WERI-Rb-1 (cell line): ENCODE results near the gene EHD1.

ENCODE experiments used
- DNase-seq: peaks from one replicate; pipeline ENCODE4 v3.0.0-alpha.2; 2020
- H3K27ac ChIP-seq: fragments of 250-450 bp; sonication (Bioruptor Pico); 2 replicates; pipeline ENCODE4 v1.5.1; 2020; ENCODE audit warnings: mild to moderate bottlenecking, moderate library complexity
- H3K27me3 ChIP-seq: fragments of 250-450 bp; sonication (Bioruptor Pico); 2 replicates; pipeline ENCODE4 v1.5.1; 2021; ENCODE audit warnings: mild to moderate bottlenecking, low read depth, moderate library complexity; ENCODE audit not compliant: insufficient read depth, severe bottlenecking
- H3K36me3 ChIP-seq: fragments of 250-450 bp; sonication (Bioruptor Pico); 2 replicates; pipeline ENCODE4 v1.5.1; 2020; ENCODE audit warnings: mild to moderate bottlenecking, moderate library complexity
- H3K4me3 ChIP-seq: 2 replicates; pipeline ENCODE4 v1.5.1; 2011; ENCODE audit warnings: low read depth, mild to moderate bottlenecking, control low read depth, low read length
- H3K9me3 ChIP-seq: fragments of 250-450 bp; sonication (Bioruptor Pico); 2 replicates; pipeline ENCODE4 v1.5.1; 2021; ENCODE audit warnings: mild to moderate bottlenecking, moderate library complexity; ENCODE audit not compliant: severe bottlenecking
- TF ChIP-seq, protein P1 (sequence below): IDR thresholded peaks from 2 replicates; pipeline ENCODE4 v1.5.1; 2011; ENCODE audit warnings: low read depth, mild to moderate bottlenecking, control low read depth, inconsistent platforms, low read length

Gene EHD1

GRCh38 chr11:64833198-64833502, 45.3 kb downstream of the EHD1 start:
- no peak for DNase-seq
- no peaks in the 10 kb centered on the region for H3K27me3 ChIP-seq
- TF ChIP-seq, protein P1, sequence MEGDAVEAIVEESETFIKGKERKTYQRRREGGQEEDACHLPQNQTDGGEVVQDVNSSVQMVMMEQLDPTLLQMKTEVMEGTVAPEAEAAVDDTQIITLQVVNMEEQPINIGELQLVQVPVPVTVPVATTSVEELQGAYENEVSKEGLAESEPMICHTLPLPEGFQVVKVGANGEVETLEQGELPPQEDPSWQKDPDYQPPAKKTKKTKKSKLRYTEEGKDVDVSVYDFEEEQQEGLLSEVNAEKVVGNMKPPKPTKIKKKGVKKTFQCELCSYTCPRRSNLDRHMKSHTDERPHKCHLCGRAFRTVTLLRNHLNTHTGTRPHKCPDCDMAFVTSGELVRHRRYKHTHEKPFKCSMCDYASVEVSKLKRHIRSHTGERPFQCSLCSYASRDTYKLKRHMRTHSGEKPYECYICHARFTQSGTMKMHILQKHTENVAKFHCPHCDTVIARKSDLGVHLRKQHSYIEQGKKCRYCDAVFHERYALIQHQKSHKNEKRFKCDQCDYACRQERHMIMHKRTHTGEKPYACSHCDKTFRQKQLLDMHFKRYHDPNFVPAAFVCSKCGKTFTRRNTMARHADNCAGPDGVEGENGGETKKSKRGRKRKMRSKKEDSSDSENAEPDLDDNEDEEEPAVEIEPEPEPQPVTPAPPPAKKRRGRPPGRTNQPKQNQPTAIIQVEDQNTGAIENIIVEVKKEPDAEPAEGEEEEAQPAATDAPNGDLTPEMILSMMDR: no peak
- no peak overlapping the region for H3K4me3 ChIP-seq
- peaks cover 45% of the 10 kb centered on the region for H3K36me3 ChIP-seq
- H3K27ac ChIP-seq: no peak overlapping the region
- H3K9me3 ChIP-seq: no peaks in the 10 kb centered on the region

- no peak overlapping the region for H3K27ac ChIP-seq
- TF ChIP-seq, protein P1: no peak
Observed at GRCh38 chr11:64832467-64833197, 45.8 kb downstream of the EHD1 start.

DNA sequence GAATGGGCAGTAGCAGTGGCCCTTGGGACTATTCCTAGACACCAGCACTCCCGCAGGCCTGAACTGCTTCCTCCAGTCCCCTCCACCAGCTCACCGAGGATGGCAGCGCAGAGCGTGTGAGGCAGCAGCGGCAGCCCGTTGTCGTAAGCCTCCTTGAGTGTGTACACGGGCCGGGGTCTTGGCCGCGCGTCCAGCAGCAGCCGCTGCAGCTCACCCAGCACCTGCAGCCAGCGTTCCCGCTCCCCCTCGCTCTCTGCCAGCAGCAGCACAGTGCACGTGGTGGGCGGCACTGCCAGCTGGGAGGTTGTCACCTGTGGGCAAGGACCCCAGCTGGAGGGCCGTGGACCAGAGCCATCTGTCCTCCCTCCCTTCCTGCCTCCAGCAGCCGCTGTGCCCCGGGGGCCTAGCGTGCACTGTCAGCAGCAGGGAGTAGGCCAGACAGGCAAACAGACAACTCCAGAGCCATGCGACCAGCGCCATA, 47.0 kb downstream of the EHD1 start:
- DNase-seq: no peak
- TF ChIP-seq, protein P1: no peak
- H3K36me3 ChIP-seq: peaks cover 45% of the 10 kb centered on the region
- H3K4me3 ChIP-seq: no peak overlapping the region
- H3K27ac ChIP-seq: no peak overlapping the region
- no peaks in the 10 kb centered on the region for H3K9me3 ChIP-seq
- no peaks in the 10 kb centered on the region for H3K27me3 ChIP-seq

More at GRCh38 chr11:64832467-64833197, 45.8 kb downstream of the EHD1 start:
- no peaks in the 10 kb centered on the region for H3K9me3 ChIP-seq
- DNase-seq: no peak
- H3K4me3 ChIP-seq: no peak overlapping the region
- peaks cover 42% of the 10 kb centered on the region for H3K36me3 ChIP-seq
- no peaks in the 10 kb centered on the region for H3K27me3 ChIP-seq

DNA sequence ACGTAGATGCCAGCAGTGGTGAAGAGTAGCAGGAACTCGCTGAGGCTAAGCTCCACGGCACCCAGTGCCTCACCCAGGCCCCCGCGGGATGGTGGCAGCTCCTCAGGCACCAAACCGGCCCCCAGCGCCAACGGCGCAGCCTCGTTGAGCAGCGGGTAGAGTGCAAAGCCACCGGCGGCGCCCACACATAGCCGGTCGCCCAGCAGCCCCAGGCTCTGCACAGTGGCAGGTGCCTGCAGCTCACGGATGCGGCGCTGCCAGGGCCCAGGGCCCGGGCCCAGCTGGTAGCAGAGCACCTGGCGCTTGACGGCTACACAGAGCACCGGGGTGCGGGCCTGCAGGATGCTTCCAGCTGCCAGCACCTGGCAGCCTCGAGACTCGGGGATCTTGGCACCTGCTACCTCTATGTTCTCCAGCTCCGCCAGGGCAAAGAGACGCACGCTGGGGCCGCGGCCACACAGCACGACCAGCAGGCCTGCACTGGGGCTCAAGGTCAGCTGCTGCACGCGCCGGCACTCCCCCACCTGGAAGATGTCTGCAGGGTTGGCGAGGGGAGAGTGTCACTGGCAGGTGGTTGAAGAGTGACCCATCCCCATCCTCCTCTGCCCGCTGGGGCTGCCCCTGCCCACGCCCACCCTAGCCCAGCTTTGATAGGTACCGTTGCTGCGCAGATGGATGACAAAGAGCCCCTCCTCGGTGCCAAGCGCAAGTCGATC, 48.7 kb downstream of the EHD1 start:
- H3K36me3 ChIP-seq: peaks cover 36% of the 10 kb centered on the region
- no peak for DNase-seq
- no peak overlapping the region for H3K27ac ChIP-seq
- no peak overlapping the region for H3K4me3 ChIP-seq
- TF ChIP-seq, protein P1: no peak
- no peaks in the 10 kb centered on the region for H3K27me3 ChIP-seq
- H3K9me3 ChIP-seq: no peaks in the 10 kb centered on the region

DNA sequence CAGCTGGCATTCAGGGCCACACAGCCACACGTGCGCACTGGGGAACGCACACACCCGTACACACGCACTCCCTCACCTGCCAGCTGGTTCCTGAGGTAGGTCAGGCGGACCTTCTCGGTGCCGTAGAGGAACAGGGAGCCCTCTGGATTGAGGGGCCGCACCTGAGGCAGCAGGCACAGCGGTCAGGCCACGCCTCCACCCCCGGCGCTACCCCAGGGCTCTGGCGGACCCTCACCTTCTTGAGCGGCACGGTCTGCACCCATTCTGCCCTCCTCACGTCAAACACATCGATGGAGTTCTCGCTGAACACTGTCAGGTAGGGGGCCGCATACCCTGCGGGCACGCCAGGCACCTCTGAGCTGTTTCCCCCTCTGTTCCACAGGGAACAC, 51.0 kb downstream of the EHD1 start:
- TF ChIP-seq, protein P1: no peak

More for the DNA sequence above, 51.0 kb downstream of the EHD1 start:
- DNase-seq: no peak
- Histone ChIP-seq H3K27ac (no peak overlapping the region), H3K27me3 (no peaks in the 10 kb centered on the region), H3K4me3 (no peak overlapping the region), H3K9me3 (no peaks in the 10 kb centered on the region), H3K36me3 (peaks cover 25% of the 10 kb centered on the region)
